HEK293T (cell line): ENCODE results near the gene MIPOL1.

ENCODE experiments used
- ARNT ChIP-seq: fragments of 450-650 bp; IDR thresholded peaks from 2 replicates; pipeline ENCODE4 v1.6.1; 2017; ENCODE audit warnings: mild to moderate bottlenecking
- BHLHE40 ChIP-seq: fragments of 450-650 bp; IDR thresholded peaks from 2 replicates; pipeline ENCODE4 v1.6.1; 2016; ENCODE audit warnings: mild to moderate bottlenecking, moderate library complexity, borderline replicate concordance
- CTBP1 ChIP-seq: fragments of 450-650 bp; IDR thresholded peaks from 2 replicates; pipeline ENCODE4 v1.6.1; 2016; ENCODE audit warnings: borderline replicate concordance
- ELF4 ChIP-seq: fragments of 450-650 bp; IDR thresholded peaks from 2 replicates; pipeline ENCODE4 v1.6.1; 2017; ENCODE audit warnings: antibody characterized with exemption
- FOXM1 ChIP-seq: fragments of 450-650 bp; IDR thresholded peaks from 2 replicates; pipeline ENCODE4 v1.6.1; 2017; ENCODE audit warnings: mild to moderate bottlenecking, borderline replicate concordance
- L3MBTL2 ChIP-seq: fragments of 450-650 bp; conservative IDR thresholded peaks from 2 replicates; pipeline ENCODE4 v1.6.1; 2016; ENCODE audit warnings: mild to moderate bottlenecking
- NFRKB ChIP-seq: fragments of 450-650 bp; IDR thresholded peaks from 2 replicates; pipeline ENCODE4 v1.6.1; 2016; ENCODE audit warnings: mild to moderate bottlenecking, moderate library complexity
- PKNOX1 ChIP-seq: fragments of 450-650 bp; IDR thresholded peaks from 2 replicates; pipeline ENCODE4 v1.6.1; 2016
- SP1 ChIP-seq: fragments of 450-650 bp; IDR thresholded peaks from 2 replicates; pipeline ENCODE4 v1.6.1; 2017
- SUZ12 ChIP-seq: fragments of 450-650 bp; IDR thresholded peaks from 2 replicates; pipeline ENCODE4 v1.6.1; 2016; ENCODE audit warnings: mild to moderate bottlenecking
- TARDBP ChIP-seq: fragments of 450-650 bp; IDR thresholded peaks from 2 replicates; pipeline ENCODE4 v1.6.1; 2016
- ZNF384 ChIP-seq: fragments of 450-650 bp; IDR thresholded peaks from 2 replicates; pipeline ENCODE4 v1.6.1; 2016

- no peak for TF ChIP-seq NFRKB
- no peak for TF ChIP-seq BHLHE40
- TF ChIP-seq L3MBTL2, result no peak
- TF ChIP-seq SP1, result no peak
- no peak for TF ChIP-seq PKNOX1
- TF ChIP-seq TARDBP, result no peak
- no peak for TF ChIP-seq FOXM1
- TF ChIP-seq CTBP1, result no peak
- no peak for TF ChIP-seq ZNF384
- TF ChIP-seq ELF4, result no peak
- TF ChIP-seq ARNT, result no peak
- no peak for TF ChIP-seq SUZ12
Observed at GRCh38 chr14:37585971-37586796, 388.4 kb downstream of the MIPOL1 start.
